CD8-positive, alpha-beta memory T cell (primary cell): ENCODE measurements around the gene YIPF5. TPM values are rescaled to one million over a fixed set of nuclear protein-coding genes. Genes with fewer than 3 reads are reported as not detected.

ENCODE experiments used
- CTCF ChIA-PET: fragments of 350-600 bp; sonication (Branson Sonifier 250); formaldehyde crosslinking; loops from one replicate; lab custom pipeline; 2021; ENCODE audit warnings: antibody characterized with exemption; lab: Charles Lee
- POLR2A ChIA-PET: fragments of 350-600 bp; sonication (Branson Sonifier 250); formaldehyde crosslinking; loops from one replicate; lab custom pipeline; 2021; ENCODE audit warnings: antibody characterized with exemption; lab: Charles Lee
- DNase-seq, 5 donors: peaks; one replicate each; pipeline versions ENCODE4 v3.0.0 to v3.0.0-alpha.2; 2020 to 2022; ENCODE audit warnings: mixed read lengths in 1 of 5
- H3K27ac ChIP-seq: one replicate; pipeline ENCODE4 v1.7.0; 2013; ENCODE audit warnings: low read depth, mild to moderate bottlenecking, low read length, moderate library complexity
- H3K27me3 ChIP-seq: 2 replicates; pipeline ENCODE4 v1.7.0; 2013; ENCODE audit warnings: low read length, mild to moderate bottlenecking; ENCODE audit not compliant: insufficient read depth, poor library complexity, severe bottlenecking
- H3K36me3 ChIP-seq: 2 replicates; pipeline ENCODE4 v1.7.0; 2013; ENCODE audit warnings: mild to moderate bottlenecking, low read length, moderate library complexity; ENCODE audit not compliant: insufficient read depth
- H3K4me1 ChIP-seq: 2 replicates; pipeline ENCODE4 v1.7.0; 2013; ENCODE audit warnings: mild to moderate bottlenecking, low read length, moderate library complexity; ENCODE audit not compliant: insufficient read depth
- H3K4me3 ChIP-seq: 2 replicates; pipeline ENCODE4 v1.7.0; 2013; ENCODE audit warnings: mild to moderate bottlenecking, low read length
- H3K9me3 ChIP-seq: 2 replicates; pipeline ENCODE4 v1.7.0; 2013; ENCODE audit warnings: mild to moderate bottlenecking, low read length
- H3K27ac Mint-ChIP-seq, 8 donors: one replicate each; pipeline ENCODE4 v1.8.0; 2020 to 2021; ENCODE audit warnings: mixed read lengths in 8 of 8, mild to moderate bottlenecking in 6 of 8, inconsistent platforms in 3 of 8, moderate library complexity in 3 of 8
- H3K27me3 Mint-ChIP-seq, 2 donors: one replicate each; pipeline ENCODE4 v1.8.0; 2020 to 2021; ENCODE audit warnings: mixed read lengths in 2 of 2, mild to moderate bottlenecking in 1 of 2, moderate library complexity in 1 of 2
- H3K36me3 Mint-ChIP-seq, 3 donors: one replicate each; pipeline ENCODE4 v1.8.0; 2020 to 2021; ENCODE audit warnings: mixed read lengths in 3 of 3, inconsistent platforms in 1 of 3, mild to moderate bottlenecking in 1 of 3
- H3K4me1 Mint-ChIP-seq, 3 donors: one replicate each; pipeline ENCODE4 v1.8.0; 2020 to 2021; ENCODE audit warnings: mixed read lengths in 3 of 3, inconsistent platforms in 1 of 3, mild to moderate bottlenecking in 1 of 3
- H3K4me3 Mint-ChIP-seq, 7 donors: one replicate each; pipeline ENCODE4 v1.8.0; 2020 to 2021; ENCODE audit warnings: mixed read lengths in 7 of 7, mild to moderate bottlenecking in 6 of 7, moderate library complexity in 4 of 7, inconsistent platforms in 2 of 7
- H3K9me3 Mint-ChIP-seq, 5 donors: one replicate each; pipeline ENCODE4 v1.8.0; 2020 to 2022; ENCODE audit warnings: mixed read lengths in 5 of 5, mild to moderate bottlenecking in 3 of 5, moderate library complexity in 2 of 5, inconsistent platforms in 1 of 5
- polyA plus RNA-seq: library from polyadenylated mRNA; unstranded; fragments of 300-500 nt; fragmentation: Illumina TruSeq; gene quantifications from one replicate; pipeline ENCODE4 v1.2.3, GENCODE V29; 2021
- total RNA-seq, 2 experiments: library from RNA; stranded (reverse); gene quantifications; one replicate each; pipeline ENCODE4 v1.2.3, GENCODE V29; 2021

YIPF5 gene
- total and polyA plus RNA-seq, 3 experiments from 2014 or later = 40.8 to 68.2 (median 42.0) TPM

- Histone ChIP-seq H3K4me3 (no peak overlapping the region), H3K4me1 (no peaks in the 10 kb centered on the region), H3K36me3 (no peaks in the 10 kb centered on the region), H3K9me3 (no peaks in the 10 kb centered on the region), H3K27me3 (no peaks in the 10 kb centered on the region), H3K27ac (no peak overlapping the region)
- no peaks in the 10 kb centered on the region for H3K36me3 Mint-ChIP-seq
- no peaks in the 10 kb centered on the region for H3K9me3 Mint-ChIP-seq
- peaks cover 8 to 18% (median 13%) of the 10 kb centered on the region in 3 donors for H3K4me1 Mint-ChIP-seq
- peak in 1 of 5 donors; percentile 11 for DNase-seq
- ChIA-PET CTCF (no interaction called here), POLR2A (no interaction called here)
- peak overlapping the region in 1 of 7 donors; percentile 10 for H3K4me3 Mint-ChIP-seq
- H3K27ac Mint-ChIP-seq = peak overlapping the region in 7 of 8 donors; percentile 20 to 88 (median 26)
- H3K27me3 Mint-ChIP-seq = peaks cover 0 to 4% of the 10 kb centered on the region in 2 donors
Measured at GRCh38 chr5:144177548-144177947, 7.1 kb upstream of the YIPF5 start.

GRCh38 chr5:144173766-144174165 lies 3.3 kb upstream of the YIPF5 start:
- ChIA-PET CTCF (interaction anchor here (1.4 kb wide), 1 partner anchor 10 kb away, joined by 4 read pairs; no protein-coding TSS in a partner anchor), POLR2A (no interaction called here)
- H3K4me1 ChIP-seq = peaks cover 17% of the 10 kb centered on the region
- H3K9me3 Mint-ChIP-seq = no peaks in the 10 kb centered on the region
- H3K27ac Mint-ChIP-seq = peak overlapping the region in 1 of 8 donors; percentile 24
- no peaks in the 10 kb centered on the region for H3K27me3 ChIP-seq
- peaks cover 0 to 13% (median 0%) of the 10 kb centered on the region in 3 donors for H3K36me3 Mint-ChIP-seq
- H3K27me3 Mint-ChIP-seq = peaks cover 1 to 4% of the 10 kb centered on the region in 2 donors
- peaks cover 31 to 39% (median 36%) of the 10 kb centered on the region in 3 donors for H3K4me1 Mint-ChIP-seq
- H3K9me3 ChIP-seq = no peaks in the 10 kb centered on the region
- no peak overlapping the region for H3K4me3 Mint-ChIP-seq
- no peak for DNase-seq
- peaks cover 1% of the 10 kb centered on the region for H3K36me3 ChIP-seq
- H3K4me3 ChIP-seq = no peak overlapping the region
- no peak overlapping the region for H3K27ac ChIP-seq

- peaks cover 18% of the 10 kb centered on the region for H3K36me3 ChIP-seq
- CTCF ChIA-PET = interaction anchor here (0.7 to 2.6 kb wide), 12 partner anchors 11 to 1171 kb away, joined by 3 to 19 read pairs (median 4); no protein-coding TSS in a partner anchor
- Mint-ChIP-seq H3K27me3 (peaks cover 1 to 4% of the 10 kb centered on the region in 2 donors), H3K36me3 (peaks cover 0 to 48% (median 5%) of the 10 kb centered on the region in 3 donors), H3K27ac (peak overlapping the region; percentile 84 to 98 (median 94)), H3K4me3 (peak overlapping the region; percentile 87 to 99 (median 90)), H3K9me3 (no peaks in the 10 kb centered on the region), H3K4me1 (peaks cover 44 to 57% (median 54%) of the 10 kb centered on the region in 3 donors)
- H3K4me1 ChIP-seq = peaks cover 17% of the 10 kb centered on the region
- H3K27ac ChIP-seq = peak overlapping the region; percentile 97
- no peaks in the 10 kb centered on the region for H3K9me3 ChIP-seq
- H3K27me3 ChIP-seq = no peaks in the 10 kb centered on the region
- peak overlapping the region; percentile 94 for H3K4me3 ChIP-seq
- no peak for DNase-seq
- POLR2A ChIA-PET = interaction anchor here (1.0 to 2.3 kb wide), 3 partner anchors 17 to 1167 kb away, joined by 3 to 22 read pairs (median 6); no protein-coding TSS in a partner anchor
Measured at GRCh38 chr5:144169904-144170275, 569 bp downstream of the YIPF5 start.

GRCh38 chr5:144167998-144168397 lies 2.5 kb downstream of the YIPF5 start:
- Histone ChIP-seq H3K27me3 (no peaks in the 10 kb centered on the region), H3K9me3 (no peaks in the 10 kb centered on the region), H3K4me3 (no peak overlapping the region), H3K4me1 (peaks cover 17% of the 10 kb centered on the region), H3K27ac (no peak overlapping the region), H3K36me3 (peaks cover 31% of the 10 kb centered on the region)
- H3K9me3 Mint-ChIP-seq = no peaks in the 10 kb centered on the region
- DNase-seq = no peak
- peaks cover 0 to 1% of the 10 kb centered on the region in 2 donors for H3K27me3 Mint-ChIP-seq
- peak overlapping the region in 4 of 8 donors; percentile 50 to 88 (median 64) for H3K27ac Mint-ChIP-seq
- H3K4me1 Mint-ChIP-seq = peaks cover 44 to 57% (median 57%) of the 10 kb centered on the region in 3 donors
- POLR2A ChIA-PET = no interaction called here
- peak overlapping the region in 6 of 7 donors; percentile 19 to 99 (median 41) for H3K4me3 Mint-ChIP-seq
- H3K36me3 Mint-ChIP-seq = peaks cover 0 to 66% (median 5%) of the 10 kb centered on the region in 3 donors
- CTCF ChIA-PET = no interaction called here

GRCh38 chr5:144166696-144167095 lies 3.8 kb downstream of the YIPF5 start:
- H3K27me3 Mint-ChIP-seq = peaks cover 0 to 1% of the 10 kb centered on the region in 2 donors
- H3K4me1 Mint-ChIP-seq = peaks cover 43 to 61% (median 57%) of the 10 kb centered on the region in 3 donors
- no peak overlapping the region for H3K4me3 ChIP-seq
- no peak overlapping the region for H3K27ac ChIP-seq
- no peaks in the 10 kb centered on the region for H3K9me3 Mint-ChIP-seq
- peaks cover 17% of the 10 kb centered on the region for H3K4me1 ChIP-seq
- no peak overlapping the region for H3K4me3 Mint-ChIP-seq
- CTCF ChIA-PET = no interaction called here
- DNase-seq = no peak
- H3K9me3 ChIP-seq = no peaks in the 10 kb centered on the region
- H3K27ac Mint-ChIP-seq = peak overlapping the region in 2 of 8 donors; percentile 9 to 88
- H3K36me3 Mint-ChIP-seq = peaks cover 0 to 79% (median 9%) of the 10 kb centered on the region in 3 donors
- POLR2A ChIA-PET = interaction anchor here (0.7 kb wide), 1 partner anchor 392 kb away, joined by 3 read pairs; no protein-coding TSS in a partner anchor
- no peaks in the 10 kb centered on the region for H3K27me3 ChIP-seq
- peaks cover 41% of the 10 kb centered on the region for H3K36me3 ChIP-seq

- Histone ChIP-seq H3K4me1 (no peaks in the 10 kb centered on the region), H3K9me3 (no peaks in the 10 kb centered on the region), H3K36me3 (peaks cover 39% of the 10 kb centered on the region), H3K27ac (no peak overlapping the region), H3K27me3 (no peaks in the 10 kb centered on the region), H3K4me3 (no peak overlapping the region)
- H3K27ac Mint-ChIP-seq = peak overlapping the region in 1 of 8 donors; percentile 4
- ChIA-PET POLR2A (no interaction called here), CTCF (no interaction called here)
- peaks cover 5 to 86% (median 10%) of the 10 kb centered on the region in 3 donors for H3K36me3 Mint-ChIP-seq
- no peak overlapping the region for H3K4me3 Mint-ChIP-seq
- no peak for DNase-seq
- H3K27me3 Mint-ChIP-seq = no peaks in the 10 kb centered on the region
- no peaks in the 10 kb centered on the region for H3K9me3 Mint-ChIP-seq
- H3K4me1 Mint-ChIP-seq = peaks cover 12 to 27% (median 20%) of the 10 kb centered on the region in 3 donors
Measured at GRCh38 chr5:144162686-144163085, 7.8 kb downstream of the YIPF5 start.

GRCh38 chr5:144156767-144157171 lies 13.7 kb downstream of the YIPF5 start:
- Histone ChIP-seq H3K4me1 (no peaks in the 10 kb centered on the region), H3K27ac (no peak overlapping the region), H3K36me3 (peaks cover 9% of the 10 kb centered on the region), H3K27me3 (no peaks in the 10 kb centered on the region), H3K9me3 (no peaks in the 10 kb centered on the region), H3K4me3 (no peak overlapping the region)
- Mint-ChIP-seq H3K27me3 (no peaks in the 10 kb centered on the region), H3K4me3 (no peak overlapping the region), H3K9me3 (no peaks in the 10 kb centered on the region), H3K27ac (peak overlapping the region in 4 of 8 donors; percentile 12 to 66 (median 26)), H3K4me1 (peaks cover 0 to 12% (median 0%) of the 10 kb centered on the region in 3 donors), H3K36me3 (peaks cover 4 to 38% (median 5%) of the 10 kb centered on the region in 3 donors)
- no peak for DNase-seq
- ChIA-PET CTCF (no interaction called here), POLR2A (no interaction called here)

GRCh38 chr5:144151026-144151425 lies 19.4 kb downstream of the YIPF5 start:
- no peak overlapping the region for H3K4me3 Mint-ChIP-seq
- CTCF ChIA-PET = no interaction called here
- Histone ChIP-seq H3K27ac (no peak overlapping the region), H3K36me3 (no peaks in the 10 kb centered on the region), H3K4me3 (no peak overlapping the region), H3K9me3 (no peaks in the 10 kb centered on the region), H3K27me3 (no peaks in the 10 kb centered on the region), H3K4me1 (no peaks in the 10 kb centered on the region)
- H3K27me3 Mint-ChIP-seq = no peaks in the 10 kb centered on the region
- peak overlapping the region in 2 of 8 donors; percentile 23 to 80 for H3K27ac Mint-ChIP-seq
- no peaks in the 10 kb centered on the region for H3K9me3 Mint-ChIP-seq
- POLR2A ChIA-PET = no interaction called here
- H3K4me1 Mint-ChIP-seq = no peaks in the 10 kb centered on the region
- no peaks in the 10 kb centered on the region for H3K36me3 Mint-ChIP-seq
- no peak for DNase-seq
